ENCODE data around the gene JPH2.

The JPH2 gene

GRCh38 chr20:44080064-44080463 is 106.9 kb downstream of the JPH2 start:
- H3K36me3 Mint-ChIP-seq (ENCODE audit: low read depth) = no peaks in the 10 kb centered on the region
- no peaks in the 10 kb centered on the region for H3K9me3 Mint-ChIP-seq
- H3K4me1 Mint-ChIP-seq = peaks cover 13% of the 10 kb centered on the region
- TF ChIP-seq CTCF (IDR thresholded peaks at IDR 0.05) = no peak
- no peak overlapping the region for H3K4me3 Mint-ChIP-seq
- DNase-seq = no peak
- H3K27ac Mint-ChIP-seq = no peak overlapping the region
- peaks cover 18% of the 10 kb centered on the region for H3K27me3 Mint-ChIP-seq (ENCODE audit: low read depth, poor library complexity)

GRCh38 chr20:44079291-44079690 is 107.7 kb downstream of the JPH2 start:
- no peak for DNase-seq
- no peak overlapping the region for H3K27ac Mint-ChIP-seq
- H3K36me3 Mint-ChIP-seq (ENCODE audit: low read depth) = no peaks in the 10 kb centered on the region
- no peaks in the 10 kb centered on the region for H3K9me3 Mint-ChIP-seq
- H3K27me3 Mint-ChIP-seq (ENCODE audit: low read depth, poor library complexity) = peaks cover 18% of the 10 kb centered on the region
- H3K4me1 Mint-ChIP-seq = peaks cover 13% of the 10 kb centered on the region
- no peak overlapping the region for H3K4me3 Mint-ChIP-seq
- no peak for TF ChIP-seq CTCF (IDR thresholded peaks at IDR 0.05)

GRCh38 chr20:44075950-44076232 is 111.1 kb downstream of the JPH2 start:
- Mint-ChIP-seq H3K4me3 (no peak overlapping the region), H3K27me3 (ENCODE audit: low read depth, poor library complexity) (peaks cover 16% of the 10 kb centered on the region), H3K36me3 (ENCODE audit: low read depth) (no peaks in the 10 kb centered on the region), H3K27ac (no peak overlapping the region), H3K4me1 (peaks cover 10% of the 10 kb centered on the region), H3K9me3 (no peaks in the 10 kb centered on the region)
- TF ChIP-seq CTCF (IDR thresholded peaks at IDR 0.05) = no peak
- no peak for DNase-seq

- TF ChIP-seq CTCF (IDR thresholded peaks at IDR 0.05) = no peak
- Mint-ChIP-seq H3K36me3 (ENCODE audit: low read depth) (no peaks in the 10 kb centered on the region), H3K4me1 (peaks cover 10% of the 10 kb centered on the region), H3K9me3 (no peaks in the 10 kb centered on the region), H3K27me3 (ENCODE audit: low read depth, poor library complexity) (peaks cover 16% of the 10 kb centered on the region), H3K4me3 (no peak overlapping the region), H3K27ac (no peak overlapping the region)
- no peak for DNase-seq
Measured at GRCh38 chr20:44075191-44075949, 111.6 kb downstream of the JPH2 start.

GRCh38 chr20:44074252-44075151 is 112.5 kb downstream of the JPH2 start:
- no peaks in the 10 kb centered on the region for H3K9me3 Mint-ChIP-seq
- no peak for DNase-seq
- H3K4me1 Mint-ChIP-seq = peaks cover 6% of the 10 kb centered on the region
- TF ChIP-seq CTCF (IDR thresholded peaks at IDR 0.05) = no peak
- H3K36me3 Mint-ChIP-seq (ENCODE audit: low read depth) = no peaks in the 10 kb centered on the region
- H3K4me3 Mint-ChIP-seq = no peak overlapping the region
- no peak overlapping the region for H3K27ac Mint-ChIP-seq
- H3K27me3 Mint-ChIP-seq (ENCODE audit: low read depth, poor library complexity) = peaks cover 16% of the 10 kb centered on the region

All from nephron progenitor cell (in vitro differentiated cells).